ENCODE results near the gene PCDH1. TPM values are rescaled to one million over a fixed set of nuclear protein-coding genes. Genes with fewer than 3 reads are reported as not detected.

Gene PCDH1
- total RNA-seq, 3 donors from 2014 or later: 75.1 to 159 (median 127) TPM

DNA sequence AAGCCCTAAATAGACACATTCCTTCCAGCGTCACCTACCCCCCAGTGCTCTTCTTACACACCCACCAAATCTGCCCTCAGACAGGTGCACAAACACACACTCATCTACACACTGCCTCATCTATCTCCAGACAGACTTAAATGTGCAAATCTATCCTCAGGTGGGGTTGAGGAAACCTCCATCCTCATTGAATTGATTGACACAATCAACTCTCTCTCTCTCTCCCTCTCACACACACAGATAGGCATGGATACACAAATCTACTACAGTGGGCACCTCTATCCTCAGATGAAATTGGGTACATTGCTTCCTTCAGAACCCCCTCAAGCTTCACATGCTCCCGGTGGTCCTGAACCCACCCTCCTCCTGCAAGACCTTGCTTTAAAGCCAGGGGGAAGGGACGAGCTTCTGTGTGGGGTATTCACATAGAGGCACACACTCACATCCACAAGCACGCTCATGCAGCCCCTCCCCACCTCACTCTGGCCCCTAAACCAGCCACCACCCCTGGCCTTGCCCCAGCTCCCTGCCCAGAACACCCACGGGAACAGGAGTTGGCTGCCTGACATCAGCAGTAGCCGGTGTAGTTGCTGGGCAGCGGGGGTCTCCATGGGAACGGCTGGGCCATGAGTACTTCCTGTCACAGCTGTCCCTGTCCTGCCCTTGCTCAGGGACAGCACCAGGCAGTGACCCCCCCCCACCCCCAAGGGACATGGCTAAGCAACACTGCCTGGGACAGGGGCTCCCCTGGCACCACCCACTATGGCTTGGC, 22.8 kb downstream of the PCDH1 start:
- ATAC-seq (no peak), DNase-seq (peak in 1 of 3 donors; percentile 17)
- H3K9me3 ChIP-seq: no peaks in the 10 kb centered on the region

GRCh38 chr5:141853895-141854626, 24.1 kb downstream of the PCDH1 start:
- TF ChIP-seq, protein P1, sequence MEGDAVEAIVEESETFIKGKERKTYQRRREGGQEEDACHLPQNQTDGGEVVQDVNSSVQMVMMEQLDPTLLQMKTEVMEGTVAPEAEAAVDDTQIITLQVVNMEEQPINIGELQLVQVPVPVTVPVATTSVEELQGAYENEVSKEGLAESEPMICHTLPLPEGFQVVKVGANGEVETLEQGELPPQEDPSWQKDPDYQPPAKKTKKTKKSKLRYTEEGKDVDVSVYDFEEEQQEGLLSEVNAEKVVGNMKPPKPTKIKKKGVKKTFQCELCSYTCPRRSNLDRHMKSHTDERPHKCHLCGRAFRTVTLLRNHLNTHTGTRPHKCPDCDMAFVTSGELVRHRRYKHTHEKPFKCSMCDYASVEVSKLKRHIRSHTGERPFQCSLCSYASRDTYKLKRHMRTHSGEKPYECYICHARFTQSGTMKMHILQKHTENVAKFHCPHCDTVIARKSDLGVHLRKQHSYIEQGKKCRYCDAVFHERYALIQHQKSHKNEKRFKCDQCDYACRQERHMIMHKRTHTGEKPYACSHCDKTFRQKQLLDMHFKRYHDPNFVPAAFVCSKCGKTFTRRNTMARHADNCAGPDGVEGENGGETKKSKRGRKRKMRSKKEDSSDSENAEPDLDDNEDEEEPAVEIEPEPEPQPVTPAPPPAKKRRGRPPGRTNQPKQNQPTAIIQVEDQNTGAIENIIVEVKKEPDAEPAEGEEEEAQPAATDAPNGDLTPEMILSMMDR (IDR thresholded peaks at IDR 0.05): no peak
- ATAC-seq (no peak), DNase-seq (no peak)
- intact Hi-C loops (cut with DNase I, micrococcal nuclease): no loop called here
- Histone ChIP-seq H3K4me3 (no peak overlapping the region), H3K9me3 (no peaks in the 10 kb centered on the region), H3K4me1 (ENCODE audit: low read depth) (peaks cover 16% of the 10 kb centered on the region), H3K36me3 (ENCODE audit: low read depth) (no peaks in the 10 kb centered on the region)

More for the DNA sequence above, 22.8 kb downstream of the PCDH1 start:
- peaks cover 13% of the 10 kb centered on the region for H3K4me1 ChIP-seq (ENCODE audit: low read depth)
- TF ChIP-seq, protein P1 (IDR thresholded peaks at IDR 0.05): no peak
- no peaks in the 10 kb centered on the region for H3K36me3 ChIP-seq (ENCODE audit: low read depth)
- intact Hi-C loops (cut with DNase I, micrococcal nuclease): no loop called here
- H3K4me3 ChIP-seq: no peak overlapping the region

DNA sequence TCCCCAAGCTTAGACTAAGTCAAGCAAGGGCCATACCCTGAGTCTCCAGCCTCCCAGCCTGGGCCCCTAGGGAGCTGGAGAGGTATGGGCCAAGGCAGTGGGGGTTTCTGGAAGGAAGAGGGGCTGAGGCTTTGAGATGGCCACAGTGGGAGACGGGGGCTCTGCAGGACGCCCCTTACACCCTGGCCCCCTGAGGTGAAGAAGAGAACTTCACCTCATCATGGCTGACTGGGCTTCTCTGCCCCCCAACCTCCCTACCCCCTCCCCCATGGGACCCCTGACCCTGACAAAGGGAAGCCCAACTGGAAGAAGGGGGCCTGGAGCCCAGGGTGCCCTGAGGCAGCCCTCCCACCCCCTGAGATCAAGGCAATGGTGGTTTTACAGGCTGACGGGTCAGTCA, 25.8 kb downstream of the PCDH1 start:
- intact Hi-C loops (cut with DNase I, micrococcal nuclease): no loop called here
- Histone ChIP-seq H3K4me3 (no peak overlapping the region), H3K36me3 (ENCODE audit: low read depth) (no peaks in the 10 kb centered on the region), H3K9me3 (no peaks in the 10 kb centered on the region), H3K4me1 (ENCODE audit: low read depth) (peaks cover 26% of the 10 kb centered on the region)
- ATAC-seq (no peak), DNase-seq (no peak)
- TF ChIP-seq, protein P1 (IDR thresholded peaks at IDR 0.05): no peak

- ATAC-seq: no peak
- TF ChIP-seq, protein P1 (IDR thresholded peaks at IDR 0.05): no peak
- H3K4me3 ChIP-seq: no peak overlapping the region
- no peaks in the 10 kb centered on the region for H3K9me3 ChIP-seq
- H3K4me1 ChIP-seq (ENCODE audit: low read depth): peaks cover 30% of the 10 kb centered on the region
- H3K36me3 ChIP-seq (ENCODE audit: low read depth): no peaks in the 10 kb centered on the region
- no peak for DNase-seq
- intact Hi-C loops (cut with DNase I, micrococcal nuclease): no loop called here
Measured at GRCh38 chr5:141851195-141851874, 26.9 kb downstream of the PCDH1 start.

DNA sequence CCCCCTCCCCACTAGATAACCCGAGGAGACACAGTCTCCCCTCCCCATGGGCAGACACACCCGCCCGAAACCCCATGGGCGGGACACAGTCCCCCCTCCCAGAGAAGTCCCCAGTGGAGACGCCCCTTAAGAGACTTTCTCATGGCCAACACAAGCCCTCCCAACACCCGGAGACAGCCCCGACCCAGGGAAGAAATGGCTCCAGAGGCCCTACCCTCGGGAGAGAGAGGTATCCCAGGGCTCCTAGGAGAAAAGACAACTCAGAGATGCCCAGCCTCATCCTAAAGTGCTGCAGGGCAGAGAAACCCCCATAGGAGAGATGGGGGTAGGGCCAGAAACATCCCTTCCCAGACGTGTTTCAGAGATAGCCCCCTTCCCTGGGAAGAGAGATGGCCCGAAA, 27.4 kb downstream of the PCDH1 start:
- Histone ChIP-seq H3K9me3 (no peaks in the 10 kb centered on the region), H3K36me3 (ENCODE audit: low read depth) (no peaks in the 10 kb centered on the region), H3K4me3 (no peak overlapping the region), H3K4me1 (ENCODE audit: low read depth) (peaks cover 30% of the 10 kb centered on the region)
- TF ChIP-seq, protein P1 (IDR thresholded peaks at IDR 0.05): no peak
- ATAC-seq: no peak
- intact Hi-C loops (cut with DNase I, micrococcal nuclease): no loop called here
- DNase-seq: no peak
